ENCODE data around the gene BTRC.
A peak's percentile ranks its signal among the peaks of the same experiment; 100 is the strongest.
"Not testable (repeated sequence)": the region's sequence is repeated elsewhere in the genome, so short reads cannot be mapped to it uniquely, and the experiment has no call there.

The BTRC gene

GRCh38 chr10:101580486-101581399, 226.8 kb downstream of the BTRC start:
- DNase-seq (ENCODE audit: low read depth, low spot score): no peak

DNA sequence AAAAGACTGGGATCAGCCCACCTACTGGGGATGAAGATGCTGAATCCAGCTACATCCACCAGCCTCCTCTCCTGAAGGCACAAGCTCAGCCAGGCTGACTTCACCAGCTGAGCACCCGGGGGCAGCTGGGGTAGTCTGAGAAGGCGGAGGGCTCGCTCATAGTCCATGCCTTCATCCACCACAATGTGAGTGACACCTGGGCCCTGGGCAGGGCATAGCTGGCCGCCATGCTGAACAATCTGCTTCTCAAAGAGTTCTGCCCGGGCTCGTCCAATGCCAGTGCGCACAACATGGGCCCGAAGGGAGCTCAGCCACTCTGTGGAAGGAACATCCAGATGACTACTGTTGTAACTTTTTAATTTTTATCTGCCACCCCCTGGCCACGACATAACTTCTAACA, 231.9 kb downstream of the BTRC start:
- no peak for DNase-seq (ENCODE audit: low read depth, low spot score)

DNA sequence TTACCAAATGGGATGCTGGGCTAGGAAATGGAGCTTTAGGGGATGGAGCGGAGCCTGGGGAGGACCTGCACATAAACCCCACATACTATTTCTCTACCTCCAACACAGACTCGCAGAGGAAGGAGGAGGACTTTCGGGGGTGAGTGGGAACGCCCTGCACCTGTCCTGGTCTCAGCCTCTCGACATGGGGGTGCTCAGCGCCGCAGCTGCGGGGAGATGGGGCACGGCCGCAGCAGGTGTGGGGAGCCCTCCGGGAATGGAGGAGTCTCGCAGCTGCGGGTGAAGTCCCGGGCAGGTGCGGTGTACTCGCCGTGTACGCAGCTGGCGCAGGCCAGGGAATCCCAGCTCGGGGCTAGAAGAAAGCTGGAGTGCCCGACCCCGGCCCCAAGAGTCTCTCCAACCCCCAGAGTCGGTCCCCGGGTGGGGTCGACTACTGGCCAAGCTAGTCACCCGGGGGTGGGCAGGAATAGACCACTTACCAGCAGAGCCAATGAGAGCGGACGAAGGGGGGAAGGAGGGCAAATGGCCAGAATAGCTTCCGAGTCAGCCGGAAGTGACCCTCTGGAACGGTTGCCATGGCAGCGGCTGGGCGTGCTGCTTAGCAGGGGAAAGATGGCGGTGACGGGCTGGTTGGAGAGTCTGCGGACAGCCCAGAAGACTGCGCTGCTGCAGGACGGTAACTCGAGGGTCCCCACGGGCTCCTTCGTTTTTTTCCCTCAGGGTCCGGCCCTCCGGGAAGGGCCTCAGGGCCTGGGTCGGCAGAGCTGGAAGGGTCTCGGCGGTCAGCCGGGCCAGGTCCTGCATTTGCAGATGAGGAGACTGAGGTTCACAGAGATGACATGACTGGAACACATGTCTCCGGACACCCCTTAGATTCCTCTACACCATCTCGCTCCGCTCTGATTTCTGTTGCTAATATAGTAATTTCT, 234.0 kb downstream of the BTRC start, which contains the start of the genes DPCD and POLL:
Gene DPCD, plus strand, starts transcription at position 597 of the 929 bp plus-strand sequence. Its CDS starts 16 bp downstream, at position 613.
Gene POLL, minus strand, starts transcription at position 533 of the 929 bp plus-strand sequence. CDS start 897 bp downstream, outside the sequence.
- peak; percentile 95 for DNase-seq (ENCODE audit: low read depth, low spot score)

- no peak for DNase-seq (ENCODE audit: low read depth, low spot score)
Observed at GRCh38 chr10:101588879-101589278, 234.9 kb downstream of the BTRC start.

DNA sequence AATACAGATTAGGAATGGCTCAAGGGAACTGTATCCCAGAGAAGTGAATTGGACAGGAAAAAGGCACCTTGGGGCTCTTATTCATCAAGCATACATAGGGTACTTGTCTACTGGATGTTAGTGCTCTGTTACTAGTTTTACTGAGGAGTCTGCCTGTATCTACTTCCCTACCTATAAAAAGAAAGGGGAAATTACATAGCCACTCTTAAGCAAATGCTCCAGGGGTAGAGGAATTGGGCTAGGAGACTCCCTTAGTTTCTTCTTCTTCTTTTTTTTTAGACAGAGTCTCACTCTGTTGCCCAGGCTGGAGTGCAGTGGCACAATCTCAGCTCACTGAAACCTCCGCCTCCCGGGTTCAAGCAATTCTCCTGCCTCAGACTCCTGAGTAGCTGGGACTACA, 239.4 kb downstream of the BTRC start:
- not testable (repeated sequence) for DNase-seq (ENCODE audit: low read depth, low spot score)

- no peak for DNase-seq (ENCODE audit: low read depth, low spot score)
Observed at GRCh38 chr10:101595591-101596433, 241.8 kb downstream of the BTRC start.

DNA sequence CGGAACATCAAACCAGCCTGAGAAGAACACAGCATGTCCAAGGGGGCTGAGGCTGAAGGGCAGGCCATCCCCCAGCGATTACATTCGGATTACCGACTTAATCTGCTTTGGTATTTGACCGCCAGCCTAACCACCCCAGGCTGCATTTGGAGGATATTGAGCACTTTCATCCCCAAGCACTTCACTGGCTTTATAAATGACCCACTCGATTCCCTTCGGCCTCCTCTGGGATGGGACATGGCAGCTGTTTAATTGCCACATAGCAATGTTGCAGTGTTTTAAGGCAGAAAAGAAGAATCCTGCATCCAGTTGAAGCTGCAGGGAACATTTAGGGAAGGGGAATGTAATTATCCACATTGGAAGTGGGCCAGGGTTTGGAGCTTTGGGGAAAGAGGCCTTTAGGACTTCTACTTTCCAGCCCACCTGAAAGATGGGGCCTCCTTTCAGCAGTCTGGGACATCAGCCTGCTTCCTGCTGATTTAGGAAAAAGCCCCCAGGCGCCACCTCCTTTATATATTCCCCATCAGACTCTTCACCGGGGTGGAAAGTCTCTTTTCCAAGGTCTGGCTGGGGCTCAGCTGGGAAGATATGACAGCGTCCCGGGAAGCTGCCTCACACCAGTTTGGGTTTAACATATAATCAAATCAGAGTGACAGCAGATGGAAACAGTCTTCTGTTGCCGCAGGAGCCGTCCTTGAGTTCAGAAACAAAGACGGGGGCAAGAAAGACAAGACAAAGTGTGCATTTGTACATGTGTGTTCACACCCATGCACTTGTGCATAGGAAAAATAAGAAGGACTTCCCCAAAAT, 243.3 kb downstream of the BTRC start:
- DNase-seq (ENCODE audit: low read depth, low spot score): peak; percentile 43

DNA sequence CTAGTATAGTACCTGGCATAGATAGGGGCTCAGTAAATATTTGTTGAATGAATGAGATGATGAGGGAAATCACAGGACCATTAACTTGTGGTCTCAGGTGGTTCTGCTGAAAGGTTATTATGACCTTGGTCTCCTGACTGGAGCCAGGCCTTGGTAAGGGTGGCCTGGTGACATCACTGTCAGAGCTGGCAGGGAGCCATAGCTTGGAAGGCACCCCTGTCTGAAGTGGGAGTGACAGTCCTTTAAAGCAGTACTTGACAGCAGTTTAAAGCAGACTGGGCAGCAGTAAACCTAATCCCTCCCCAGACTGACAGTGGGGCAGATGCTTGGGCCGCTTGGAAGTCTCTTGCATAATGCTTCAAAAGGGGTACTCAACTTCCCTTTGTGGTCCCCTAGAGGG, 247.6 kb downstream of the BTRC start:
- DNase-seq (ENCODE audit: low read depth, low spot score): no peak

DNA sequence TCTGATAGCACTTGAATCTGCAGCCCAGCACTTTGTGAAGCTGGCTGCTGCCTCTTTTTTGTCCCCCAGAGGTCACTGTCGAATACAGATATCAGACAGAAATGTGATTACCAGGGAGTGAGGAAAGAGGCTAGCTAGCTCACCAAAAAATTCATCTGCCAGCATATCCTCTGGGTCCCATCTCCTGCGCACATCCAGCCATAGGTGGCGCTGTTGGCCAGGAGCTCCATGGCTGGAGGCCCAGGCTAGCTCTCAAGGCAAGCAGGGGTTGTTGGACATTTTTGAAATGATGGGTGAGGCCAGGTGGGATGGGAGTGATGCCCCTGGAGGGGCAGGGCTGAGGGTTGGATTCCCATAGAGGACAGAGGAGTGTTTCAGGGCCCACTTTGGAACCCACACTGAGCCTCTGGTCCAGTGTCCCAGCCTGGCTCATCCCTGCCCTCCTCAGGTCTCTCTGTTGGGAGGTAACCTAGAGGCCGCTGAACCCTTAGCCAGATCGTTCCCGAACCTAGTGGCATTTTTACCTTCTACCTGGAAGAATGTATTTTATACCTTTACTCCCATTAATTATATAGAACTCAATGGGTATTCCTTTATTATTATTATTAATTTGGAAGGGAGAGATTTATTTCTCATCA, 248.9 kb downstream of the BTRC start:
- DNase-seq (ENCODE audit: low read depth, low spot score): peak; percentile 97
